ENCODE data around the gene GP1BB. TPM values are rescaled to one million over a fixed set of nuclear protein-coding genes. Genes with fewer than 3 reads are reported as not detected.
A peak's percentile ranks its signal among the peaks of the same experiment; 100 is the strongest.

GP1BB gene
- total RNA-seq, 2 donors from 2014 or later = 6.8 to 60.3 TPM

- DNase-seq (ENCODE audit: low spot score) = no peak
- H3K4me1 ChIP-seq (replicated peaks) = no peaks in the 10 kb centered on the region
- no peak for TF ChIP-seq CTCF (IDR thresholded peaks at IDR 0.05)
- TF ChIP-seq POLR2A (IDR thresholded peaks at IDR 0.05) = no peak
- TF ChIP-seq POLR2AphosphoS5 (IDR thresholded peaks at IDR 0.05) = peak; percentile 34
- intact Hi-C loops (cut with DNase I) = no loop called here
- H3K27me3 ChIP-seq (replicated peaks; ENCODE audit: insufficient read depth) = no peaks in the 10 kb centered on the region
- no peak overlapping the region for H3K27ac ChIP-seq
- H3K4me3 ChIP-seq = no peak overlapping the region
- no peaks in the 10 kb centered on the region for H3K36me3 ChIP-seq
- WGBS = 80% methylated on average over 11 of the region's 11 CpGs
- no peaks in the 10 kb centered on the region for H3K9me3 ChIP-seq
Observed at GRCh38 chr22:19680911-19681862, 42.2 kb upstream of the GP1BB start.

- intact Hi-C loops (cut with DNase I) = no loop called here
- no peak overlapping the region for H3K27ac ChIP-seq
- H3K36me3 ChIP-seq = no peaks in the 10 kb centered on the region
- DNase-seq (ENCODE audit: low spot score) = no peak
- H3K4me3 ChIP-seq = no peak overlapping the region
- H3K9me3 ChIP-seq = no peaks in the 10 kb centered on the region
- no peaks in the 10 kb centered on the region for H3K27me3 ChIP-seq (replicated peaks; ENCODE audit: insufficient read depth)
- H3K4me1 ChIP-seq (replicated peaks) = no peaks in the 10 kb centered on the region
- 88% methylated on average over 6 of the region's 6 CpGs for WGBS
- TF ChIP-seq POLR2A (IDR thresholded peaks at IDR 0.05) (no peak), POLR2AphosphoS5 (IDR thresholded peaks at IDR 0.05) (no peak), CTCF (IDR thresholded peaks at IDR 0.05) (no peak)
Observed at GRCh38 chr22:19681863-19682245, 41.5 kb upstream of the GP1BB start.

- Histone ChIP-seq H3K27ac (no peak overlapping the region), H3K27me3 (replicated peaks; ENCODE audit: insufficient read depth) (no peaks in the 10 kb centered on the region), H3K36me3 (no peaks in the 10 kb centered on the region), H3K4me3 (no peak overlapping the region), H3K9me3 (no peaks in the 10 kb centered on the region), H3K4me1 (replicated peaks) (no peaks in the 10 kb centered on the region)
- TF ChIP-seq CTCF (IDR thresholded peaks at IDR 0.05) = no peak
- no peak for TF ChIP-seq POLR2AphosphoS5 (IDR thresholded peaks at IDR 0.05)
- no peak for TF ChIP-seq POLR2A (IDR thresholded peaks at IDR 0.05)
- DNase-seq (ENCODE audit: low spot score) = no peak
- 90% methylated on average over 7 of the region's 7 CpGs for WGBS
- intact Hi-C loops (cut with DNase I) = no loop called here
Observed at GRCh38 chr22:19686946-19687345, 36.4 kb upstream of the GP1BB start.

GRCh38 chr22:19687561-19688300 lies 35.6 kb upstream of the GP1BB start:
- no peak for DNase-seq (ENCODE audit: low spot score)
- no peaks in the 10 kb centered on the region for H3K9me3 ChIP-seq
- no peaks in the 10 kb centered on the region for H3K4me1 ChIP-seq (replicated peaks)
- H3K27me3 ChIP-seq (replicated peaks; ENCODE audit: insufficient read depth) = no peaks in the 10 kb centered on the region
- no peak overlapping the region for H3K4me3 ChIP-seq
- no peak overlapping the region for H3K27ac ChIP-seq
- TF ChIP-seq POLR2A (IDR thresholded peaks at IDR 0.05) (no peak), CTCF (IDR thresholded peaks at IDR 0.05) (no peak), POLR2AphosphoS5 (IDR thresholded peaks at IDR 0.05) (no peak)
- intact Hi-C loops (cut with DNase I) = no loop called here
- no peaks in the 10 kb centered on the region for H3K36me3 ChIP-seq
- 58% methylated on average over 22 of the region's 22 CpGs for WGBS

Data from prostate gland (tissue), 2 donors.